ENCODE measurements around the gene FBXO27. TPM values are rescaled to one million over a fixed set of nuclear protein-coding genes. Genes with fewer than 3 reads are reported as not detected.

Gene FBXO27, protein sequence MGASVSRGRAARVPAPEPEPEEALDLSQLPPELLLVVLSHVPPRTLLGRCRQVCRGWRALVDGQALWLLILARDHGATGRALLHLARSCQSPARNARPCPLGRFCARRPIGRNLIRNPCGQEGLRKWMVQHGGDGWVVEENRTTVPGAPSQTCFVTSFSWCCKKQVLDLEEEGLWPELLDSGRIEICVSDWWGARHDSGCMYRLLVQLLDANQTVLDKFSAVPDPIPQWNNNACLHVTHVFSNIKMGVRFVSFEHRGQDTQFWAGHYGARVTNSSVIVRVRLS
- total RNA-seq = 5.9 TPM

DNA sequence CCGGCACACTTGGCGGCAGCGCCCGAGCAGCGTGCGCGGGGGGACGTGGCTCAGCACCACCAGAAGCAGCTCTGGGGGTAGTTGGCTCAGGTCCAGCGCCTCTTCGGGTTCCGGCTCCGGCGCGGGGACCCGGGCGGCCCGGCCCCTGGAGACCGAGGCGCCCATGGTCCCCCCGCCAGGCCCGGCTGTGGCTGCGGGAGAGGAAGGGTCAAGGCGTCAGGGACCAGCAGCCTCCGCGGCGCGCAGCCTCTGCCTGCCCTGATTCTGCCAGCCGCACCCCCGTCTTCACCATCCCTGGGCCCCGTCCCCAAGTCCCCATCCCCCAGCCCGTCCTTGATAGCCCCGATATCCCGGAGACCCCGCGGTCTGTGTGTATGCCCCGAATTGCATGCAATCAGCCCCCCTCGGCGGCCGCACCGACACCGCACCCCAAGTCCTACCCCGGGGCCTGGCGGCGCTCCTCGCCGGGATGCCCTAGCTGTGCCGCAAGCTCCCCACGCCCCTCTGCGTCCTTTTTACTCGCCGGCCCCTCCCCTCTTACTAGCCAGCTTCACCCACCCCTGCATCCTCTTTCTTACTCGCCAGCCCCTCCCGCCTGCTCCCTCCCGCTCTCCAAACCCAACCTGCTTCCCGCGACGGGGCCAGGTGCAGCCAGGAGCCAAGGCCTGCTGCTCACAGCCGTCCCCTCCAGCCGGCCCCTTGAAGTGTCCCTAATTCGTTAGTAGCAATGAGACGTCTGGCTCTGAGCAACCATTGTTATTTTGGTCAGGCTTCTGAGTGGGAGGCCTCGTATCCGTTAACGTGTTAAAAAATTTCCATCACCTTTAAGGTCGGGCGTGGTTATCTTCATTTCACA, at the start of gene FBXO27:
TSS of gene FBXO27 (minus strand) at position 487 of the 856 bp plus-strand sequence. CDS start at position 165, 322 bp downstream.

GRCh38 chr19:38975214-38975860, 57.0 kb downstream of the FBXO27 start, which contains the start of gene FBXO17:
FBXO17 (minus strand) TSS chr19:38975742; CDS start chr19:38950319, 25,423 bp downstream.

Other genes starting within 250 kb of the FBXO27 start
- gene LGALS7B, start 243.3 kb downstream of the FBXO27 start, total RNA-seq = not detected
- not detected for gene LGALS4, start 219.6 kb downstream of the FBXO27 start, total RNA-seq
- gene ECH1, start 200.8 kb downstream of the FBXO27 start, total RNA-seq = 17.5 TPM
- 245 TPM for gene HNRNPL, start 182.6 kb downstream of the FBXO27 start, total RNA-seq
- gene RINL, start 154.3 kb downstream of the FBXO27 start, total RNA-seq = 2.2 TPM
- 86.1 TPM for gene SIRT2, start 132.9 kb downstream of the FBXO27 start, total RNA-seq
- 3.8 TPM for gene NFKBIB, start 132.6 kb downstream of the FBXO27 start, total RNA-seq
- 2.5 TPM for gene CCER2, start 120.4 kb downstream of the FBXO27 start, total RNA-seq
- 15.3 TPM for gene SARS2, start 101.8 kb downstream of the FBXO27 start, total RNA-seq
- gene MRPS12, start 101.6 kb downstream of the FBXO27 start, total RNA-seq = 13.1 TPM
- 9.1 TPM for gene FBXO17, start 56.8 kb downstream of the FBXO27 start, total RNA-seq
- not detected for gene ACP7, start 51.8 kb upstream of the FBXO27 start, total RNA-seq
- gene PAK4, start 93.2 kb upstream of the FBXO27 start, total RNA-seq = 2.5 TPM
- not detected for gene NCCRP1, start 164.4 kb upstream of the FBXO27 start, total RNA-seq
- not detected for gene SYCN, start 171.7 kb upstream of the FBXO27 start, total RNA-seq
- gene IFNL3, start 212.5 kb upstream of the FBXO27 start, total RNA-seq = not detected
- gene IFNL4, start 216.3 kb upstream of the FBXO27 start, total RNA-seq = not detected
- not detected for gene IFNL2, start 235.8 kb upstream of the FBXO27 start, total RNA-seq

Data from parietal lobe (tissue), 1 donor.